ENCODE measurements around the gene PKP1. TPM values are rescaled to one million over a fixed set of nuclear protein-coding genes. Genes with fewer than 3 reads are reported as not detected.

Gene PKP1
- polyA plus RNA-seq, 1 donor (not counting 4 experiments of a cell fraction or from before 2014, with no cell fraction given): 169 TPM

GRCh38 chr1:201360901-201361651 lies 77.8 kb downstream of the PKP1 start:
- peaks cover 11% of the 10 kb centered on the region for H3K4me1 ChIP-seq (ENCODE audit: control insufficient read depth, extremely low read depth, insufficient read depth, low read length)
- H3K79me2 ChIP-seq (ENCODE audit: control insufficient read depth, insufficient read depth, low read length): no peaks in the 10 kb centered on the region
- H4K20me1 ChIP-seq (ENCODE audit: control insufficient read depth, extremely low read depth, insufficient read depth, low read length): no peaks in the 10 kb centered on the region
- dilution Hi-C loops (cut with MboI; ENCODE audit: extremely low pct_ligation_motif_present, low sequenced_read_pairs): no loop called here
- no peak for TF ChIP-seq EZH2 (IDR thresholded peaks at IDR 0.05; ENCODE audit: low read length)
- no peak for TF ChIP-seq CTCF (optimal IDR thresholded peaks at IDR 0.05 in 1 of 3, IDR thresholded peaks at IDR 0.05 in 1 of 3, conservative IDR thresholded peaks at IDR 0.05 in 1 of 3; ENCODE audit: extremely low read depth in 1 of 3, insufficient read depth in 2 of 3, low read length in 3 of 3)
- no peak overlapping the region for H2AFZ ChIP-seq (ENCODE audit: control insufficient read depth, low read length)
- H3K4me3 ChIP-seq (ENCODE audit: control insufficient read depth in 2 of 3, extremely low read depth in 1 of 3, insufficient read depth in 2 of 3, low read depth in 1 of 3, low read length in 3 of 3): no peak overlapping the region
- no peak for FAIRE-seq
- no peak overlapping the region for H3K27ac ChIP-seq (ENCODE audit: control insufficient read depth, insufficient read depth, low read length)
- H3K9me1 ChIP-seq (ENCODE audit: control insufficient read depth, extremely low read depth, insufficient read depth, low read length): no peaks in the 10 kb centered on the region
- no peaks in the 10 kb centered on the region for H3K36me3 ChIP-seq (ENCODE audit: control insufficient read depth in 2 of 2, extremely low read depth in 1 of 2, insufficient read depth in 2 of 2, low read length in 2 of 2)
- peaks cover 11% of the 10 kb centered on the region for H3K27me3 ChIP-seq (ENCODE audit: control insufficient read depth, extremely low read depth, insufficient read depth, low read length)
- DNase-seq (ENCODE audit: low read depth, low spot score): no peak
- no peaks in the 10 kb centered on the region for H3K9me3 ChIP-seq (ENCODE audit: control insufficient read depth, low read depth, low read length)
- H3K4me2 ChIP-seq (ENCODE audit: control insufficient read depth, extremely low read depth, insufficient read depth, low read depth, low read length): no peak overlapping the region
- no peak overlapping the region for H3K9ac ChIP-seq (ENCODE audit: control insufficient read depth, extremely low read depth, insufficient read depth, low read length)

GRCh38 chr1:201361652-201362504 lies 78.6 kb downstream of the PKP1 start:
- DNase-seq (ENCODE audit: low read depth, low spot score) (no peak), FAIRE-seq (peak; percentile 96)
- dilution Hi-C loops (cut with MboI; ENCODE audit: extremely low pct_ligation_motif_present, low sequenced_read_pairs): no loop called here
- H4K20me1 ChIP-seq (ENCODE audit: control insufficient read depth, extremely low read depth, insufficient read depth, low read length): no peaks in the 10 kb centered on the region
- peaks cover 11% of the 10 kb centered on the region for H3K4me1 ChIP-seq (ENCODE audit: control insufficient read depth, extremely low read depth, insufficient read depth, low read length)
- no peak overlapping the region for H2AFZ ChIP-seq (ENCODE audit: control insufficient read depth, low read length)
- H3K9ac ChIP-seq (ENCODE audit: control insufficient read depth, extremely low read depth, insufficient read depth, low read length): no peak overlapping the region
- no peak overlapping the region for H3K27ac ChIP-seq (ENCODE audit: control insufficient read depth, insufficient read depth, low read length)
- TF ChIP-seq EZH2 (IDR thresholded peaks at IDR 0.05; ENCODE audit: low read length) (no peak), CTCF (optimal IDR thresholded peaks at IDR 0.05 in 1 of 3, IDR thresholded peaks at IDR 0.05 in 1 of 3, conservative IDR thresholded peaks at IDR 0.05 in 1 of 3; ENCODE audit: extremely low read depth in 1 of 3, insufficient read depth in 2 of 3, low read length in 3 of 3) (peak; percentile 89 to 95 (median 92))
- H3K4me3 ChIP-seq (ENCODE audit: control insufficient read depth in 2 of 3, extremely low read depth in 1 of 3, insufficient read depth in 2 of 3, low read depth in 1 of 3, low read length in 3 of 3): no peak overlapping the region
- no peaks in the 10 kb centered on the region for H3K9me1 ChIP-seq (ENCODE audit: control insufficient read depth, extremely low read depth, insufficient read depth, low read length)
- H3K36me3 ChIP-seq (ENCODE audit: control insufficient read depth in 2 of 2, extremely low read depth in 1 of 2, insufficient read depth in 2 of 2, low read length in 2 of 2): no peaks in the 10 kb centered on the region
- H3K79me2 ChIP-seq (ENCODE audit: control insufficient read depth, insufficient read depth, low read length): no peaks in the 10 kb centered on the region
- no peaks in the 10 kb centered on the region for H3K9me3 ChIP-seq (ENCODE audit: control insufficient read depth, low read depth, low read length)
- peaks cover 17% of the 10 kb centered on the region for H3K27me3 ChIP-seq (ENCODE audit: control insufficient read depth, extremely low read depth, insufficient read depth, low read length)
- H3K4me2 ChIP-seq (ENCODE audit: control insufficient read depth, extremely low read depth, insufficient read depth, low read depth, low read length): no peak overlapping the region
